Mesodermal cell (in vitro differentiated cells): ENCODE measurements around the gene KLHDC3.
"Not testable (repeated sequence)": the region's sequence is repeated elsewhere in the genome, so short reads cannot be mapped to it uniquely, and the experiment has no call there.

Experiments
- H3K27ac ChIP-seq: 2 replicates; pipeline ENCODE4 v1.7.0; 2013; ENCODE audit warnings: mild to moderate bottlenecking, low read depth, low read length, moderate library complexity; ENCODE audit not compliant: severe bottlenecking
- H3K36me3 ChIP-seq: 2 replicates; pipeline ENCODE4 v1.7.1; 2013; ENCODE audit warnings: mild to moderate bottlenecking, low read length, moderate library complexity; ENCODE audit not compliant: control insufficient read depth, insufficient read depth
- H3K4me1 ChIP-seq: one replicate; pipeline ENCODE4 v1.7.1; 2013; ENCODE audit warnings: mild to moderate bottlenecking, low read length; ENCODE audit not compliant: insufficient read depth, control insufficient read depth, poor library complexity, severe bottlenecking
- H3K4me3 ChIP-seq: 2 replicates; pipeline ENCODE4 v1.7.0; 2013; ENCODE audit warnings: low read length, control low read depth, mild to moderate bottlenecking; ENCODE audit not compliant: insufficient read depth, poor library complexity, severe bottlenecking; ENCODE audit errors: extremely low read depth
- H3K9me3 ChIP-seq: 2 replicates; pipeline ENCODE4 v1.7.1; 2013; ENCODE audit warnings: mild to moderate bottlenecking, low read length, moderate library complexity; ENCODE audit not compliant: control insufficient read depth
- WGBS, 2 experiments: methylation state at CpG; one replicate each; pipeline ENCODE4 v1.1.5; 2013; ENCODE audit warnings: missing lambda C conversion rate in 2 of 2; ENCODE audit not compliant: insufficient coverage in 2 of 2; 5-methylcytosine and 5-hydroxymethylcytosine counted together

KLHDC3 gene

DNA sequence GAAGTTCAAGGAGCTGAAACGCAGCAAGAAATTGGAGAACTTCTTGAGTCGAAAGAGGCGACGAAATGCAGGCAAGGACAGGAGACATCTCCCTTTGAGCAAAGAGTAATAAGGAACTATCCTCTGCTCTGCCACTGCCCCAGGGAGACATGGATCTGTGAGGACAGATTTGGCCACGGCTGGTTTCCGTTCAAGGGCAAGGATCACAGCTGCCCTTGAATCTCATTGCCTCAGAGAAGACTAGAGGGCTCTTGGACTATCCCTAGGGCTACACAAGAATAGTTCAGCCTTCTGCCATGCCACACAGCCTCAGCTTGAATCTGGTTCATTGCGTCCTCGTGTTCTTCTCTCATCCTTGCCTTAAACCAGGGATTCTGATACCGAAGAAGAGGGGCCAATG is 15.1 kb downstream of the KLHDC3 start:
- H3K36me3 ChIP-seq = peaks cover 90% of the 10 kb centered on the region
- H3K4me1 ChIP-seq = no peaks in the 10 kb centered on the region
- no peak overlapping the region for H3K27ac ChIP-seq
- H3K9me3 ChIP-seq = no peaks in the 10 kb centered on the region
- H3K4me3 ChIP-seq = no peak overlapping the region
- 94 to 96% methylated on average over 9 of the region's 9 CpGs for WGBS, 2 experiments

DNA sequence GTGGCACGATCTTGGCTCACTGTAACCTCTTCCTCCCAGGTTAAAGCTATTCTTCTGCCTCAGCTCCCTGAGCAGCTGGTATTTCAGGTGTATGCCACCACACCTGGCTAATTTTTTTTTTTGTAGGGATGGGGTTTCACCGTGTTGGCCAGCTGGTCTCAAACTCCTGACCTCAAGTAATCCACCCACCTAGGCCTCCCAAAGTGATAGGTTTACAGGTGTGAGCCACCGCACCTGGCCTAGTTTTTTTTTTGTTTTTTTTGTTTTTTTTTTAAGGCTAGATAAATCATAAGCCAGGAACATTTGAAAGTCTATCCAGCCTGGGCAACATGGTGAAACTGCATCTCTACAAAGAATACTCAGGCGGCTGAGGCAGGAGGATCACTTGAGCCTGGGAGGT is 18.3 kb downstream of the KLHDC3 start:
- Histone ChIP-seq H3K9me3 (no peaks in the 10 kb centered on the region), H3K4me3 (no peak overlapping the region), H3K36me3 (peaks cover 83% of the 10 kb centered on the region), H3K27ac (no peak overlapping the region), H3K4me1 (no peaks in the 10 kb centered on the region)
- 91 to 100% methylated on average over 2 of the region's 4 CpGs for WGBS, 2 experiments

DNA sequence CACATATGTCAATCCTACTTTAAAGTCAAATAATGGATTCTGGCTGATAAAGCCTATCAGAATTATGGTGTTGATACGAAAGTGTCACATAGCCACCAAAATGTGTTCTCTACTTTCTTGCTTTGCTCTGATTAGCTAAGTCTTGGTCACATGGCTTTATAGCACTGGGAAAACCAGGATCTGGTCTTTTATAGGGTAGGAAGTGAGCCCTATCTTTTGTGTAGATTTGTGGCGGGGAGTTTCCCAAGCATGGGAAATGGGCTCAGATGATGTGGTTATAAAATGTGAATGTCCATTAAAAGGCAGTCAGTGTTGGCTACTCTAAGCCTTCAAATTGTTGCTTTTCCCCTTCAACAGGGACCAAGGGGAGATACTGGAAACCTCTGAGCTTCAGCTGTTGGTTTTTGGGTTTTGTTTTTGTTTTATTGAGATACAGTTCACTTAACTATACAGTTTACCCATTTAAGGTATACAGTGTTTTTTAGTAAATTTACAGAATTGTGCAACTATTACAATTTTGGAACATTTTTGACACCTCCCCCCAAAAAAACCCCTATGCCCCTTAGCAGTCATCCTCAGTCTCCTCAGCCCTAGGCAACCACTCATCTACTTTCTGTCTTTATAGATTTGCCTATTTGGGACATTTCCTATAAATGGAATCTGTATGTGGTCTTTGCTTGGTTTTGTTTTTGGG is 19.6 kb downstream of the KLHDC3 start:
- Histone ChIP-seq H3K36me3 (peaks cover 84% of the 10 kb centered on the region), H3K27ac (no peak overlapping the region), H3K4me1 (no peaks in the 10 kb centered on the region), H3K4me3 (no peak overlapping the region), H3K9me3 (no peaks in the 10 kb centered on the region)
- 100% methylated on average over 1 of the region's 2 CpGs; no CpG with 5 or more reads in 1 of the 2 experiments for WGBS, 2 experiments

DNA sequence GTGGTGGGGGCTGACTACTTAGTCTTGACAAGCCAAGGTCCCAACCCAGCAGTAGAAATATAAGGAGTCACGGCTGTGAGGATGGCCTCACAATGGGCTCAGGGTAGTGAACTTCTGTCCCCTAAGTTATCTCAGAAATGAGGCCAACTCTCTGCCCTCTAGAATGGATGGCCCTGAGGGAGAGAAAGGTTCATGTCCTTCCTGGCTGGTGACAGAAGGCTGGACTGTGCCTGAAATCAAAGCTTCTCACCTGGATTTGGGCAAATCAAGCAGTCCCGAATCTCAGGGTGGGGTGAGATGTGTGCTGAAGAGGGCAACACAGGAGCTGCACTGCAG is 20.1 kb downstream of the KLHDC3 start:
- no peaks in the 10 kb centered on the region for H3K4me1 ChIP-seq
- WGBS, 2 experiments = 80 to 94% methylated on average over 2 of the region's 2 CpGs
- peaks cover 84% of the 10 kb centered on the region for H3K36me3 ChIP-seq
- no peak overlapping the region for H3K27ac ChIP-seq
- H3K4me3 ChIP-seq = no peak overlapping the region
- H3K9me3 ChIP-seq = no peaks in the 10 kb centered on the region

DNA sequence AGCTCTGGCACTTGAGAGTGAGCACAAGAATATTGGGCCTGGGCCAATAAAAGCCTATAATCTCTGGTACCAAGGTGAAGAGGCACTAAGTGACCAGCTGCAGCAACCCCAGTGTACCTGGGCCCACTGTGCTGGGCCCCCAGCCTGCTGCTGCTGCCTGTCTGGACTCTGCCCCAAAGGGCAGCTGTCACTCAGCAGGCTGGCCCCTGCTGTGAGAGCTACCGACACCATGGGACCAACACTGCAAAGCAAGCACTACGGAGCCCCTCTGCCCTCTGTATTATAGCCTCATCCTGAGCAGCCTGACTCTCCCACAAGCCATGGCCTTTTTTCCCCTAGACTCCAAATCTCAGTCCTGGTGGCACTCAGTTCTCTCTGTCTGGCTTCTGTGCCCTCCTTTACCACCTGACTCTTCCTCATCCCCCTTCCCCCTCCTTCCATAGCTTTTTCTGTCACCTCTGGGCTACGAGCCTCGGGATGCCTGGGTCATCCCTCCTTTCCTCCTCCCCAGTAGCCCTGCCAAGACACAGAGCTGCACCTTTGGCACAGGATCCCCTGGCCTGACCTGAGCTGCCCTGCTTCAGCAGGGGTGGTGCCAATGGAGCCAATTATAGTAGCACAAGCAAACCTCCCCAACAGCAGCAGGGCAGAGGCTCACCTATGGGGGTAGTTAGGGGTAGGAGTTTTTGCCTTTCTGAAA is 21.6 kb downstream of the KLHDC3 start:
- no peaks in the 10 kb centered on the region for H3K9me3 ChIP-seq
- no peak overlapping the region for H3K27ac ChIP-seq
- no peaks in the 10 kb centered on the region for H3K4me1 ChIP-seq
- no peak overlapping the region for H3K4me3 ChIP-seq
- peaks cover 83% of the 10 kb centered on the region for H3K36me3 ChIP-seq
- WGBS, 2 experiments = 84 to 89% methylated on average over 4 of the region's 4 CpGs

DNA sequence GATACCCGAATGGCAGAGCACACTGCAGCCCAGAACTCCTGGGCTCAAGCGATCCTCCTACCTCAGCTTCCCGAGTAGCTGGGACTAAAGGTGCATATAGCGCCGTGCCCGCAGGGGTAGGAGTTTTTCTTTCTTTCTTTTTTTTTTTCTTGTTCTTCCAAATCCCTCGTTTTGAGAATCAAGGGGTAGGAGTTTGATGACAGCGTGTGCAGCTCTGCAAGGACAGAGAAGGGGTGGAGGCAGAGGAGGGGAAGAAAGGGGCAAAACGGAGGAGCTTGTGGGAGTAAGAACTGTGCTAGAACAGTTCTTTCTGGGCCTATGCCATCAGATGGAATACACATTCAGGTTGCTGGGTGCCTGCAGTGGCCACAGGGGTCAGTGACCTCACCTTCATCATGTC is 22.7 kb downstream of the KLHDC3 start:
- Histone ChIP-seq H3K4me3 (no peak overlapping the region), H3K9me3 (no peaks in the 10 kb centered on the region), H3K4me1 (no peaks in the 10 kb centered on the region), H3K36me3 (peaks cover 85% of the 10 kb centered on the region), H3K27ac (no peak overlapping the region)
- 100% methylated on average over 3 to 4 of the region's 9 CpGs for WGBS, 2 experiments

DNA sequence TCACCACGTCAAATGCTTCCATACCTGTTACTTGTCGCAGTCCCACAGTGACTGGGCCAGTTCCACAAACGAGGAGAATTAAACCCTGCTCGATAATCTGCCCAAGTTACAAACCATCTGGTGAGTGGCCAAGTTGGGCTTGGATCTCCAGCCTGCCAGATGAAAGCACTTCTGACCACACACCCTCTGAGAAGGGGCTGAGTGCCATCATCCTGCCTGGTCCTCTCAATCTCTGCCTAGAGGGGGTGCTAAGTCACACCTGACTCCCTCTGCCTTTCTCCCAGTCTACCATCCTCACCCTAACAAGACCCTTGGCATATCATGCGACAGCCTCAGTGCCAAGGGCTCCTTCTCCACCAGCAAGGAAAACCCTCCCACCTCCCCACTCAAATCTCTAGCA is 23.1 kb downstream of the KLHDC3 start:
- 75 to 84% methylated on average over 4 to 5 of the region's 5 CpGs for WGBS, 2 experiments
- Histone ChIP-seq H3K4me3 (no peak overlapping the region), H3K27ac (no peak overlapping the region), H3K36me3 (peaks cover 87% of the 10 kb centered on the region), H3K9me3 (no peaks in the 10 kb centered on the region), H3K4me1 (no peaks in the 10 kb centered on the region)

DNA sequence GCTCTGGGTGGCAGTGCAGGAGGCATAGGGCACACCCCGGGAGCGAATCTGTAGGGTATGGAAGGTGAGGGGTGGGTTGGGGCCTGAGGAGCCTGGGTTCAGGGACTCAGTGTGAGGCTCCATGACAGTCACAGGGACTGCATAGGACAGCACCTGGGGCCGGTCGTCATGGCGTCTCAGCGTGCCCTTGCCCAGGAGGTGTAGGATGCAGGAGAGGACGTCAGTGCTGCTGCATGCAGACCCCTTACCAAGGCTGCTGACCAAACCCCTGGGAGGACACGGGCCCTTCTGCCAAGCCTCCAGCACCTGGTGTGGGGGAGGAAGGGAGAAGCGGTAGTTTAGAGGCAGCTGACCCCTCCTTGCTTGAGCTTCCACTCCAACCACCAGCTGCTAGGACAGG is 23.7 kb downstream of the KLHDC3 start:
- Histone ChIP-seq H3K4me1 (no peaks in the 10 kb centered on the region), H3K4me3 (no peak overlapping the region), H3K27ac (no peak overlapping the region), H3K9me3 (no peaks in the 10 kb centered on the region), H3K36me3 (peaks cover 87% of the 10 kb centered on the region)
- WGBS, 2 experiments = 91 to 96% methylated on average over 8 to 9 of the region's 9 CpGs

DNA sequence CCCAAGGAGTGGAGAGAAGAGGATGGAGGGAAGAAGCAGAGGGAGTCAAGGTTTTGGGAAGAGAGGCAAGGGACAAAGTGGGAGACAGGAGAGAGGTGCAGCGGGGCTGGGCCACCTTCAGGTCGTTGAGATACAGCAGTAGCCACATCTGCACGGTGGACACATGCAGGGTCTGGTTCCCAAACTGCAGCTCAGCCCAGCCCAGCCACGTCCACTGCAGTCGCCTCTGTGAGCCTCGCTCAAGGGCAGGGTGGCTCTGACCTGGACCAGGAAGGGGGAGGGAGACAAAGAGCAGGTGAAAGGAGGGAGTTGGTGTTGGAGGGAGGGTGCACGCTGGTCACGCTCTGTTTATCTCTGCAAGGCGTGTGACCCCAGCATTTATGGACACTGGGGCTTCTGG is 24.7 kb downstream of the KLHDC3 start:
- no peak overlapping the region for H3K27ac ChIP-seq
- H3K36me3 ChIP-seq = peaks cover 88% of the 10 kb centered on the region
- 95 to 97% methylated on average over 9 of the region's 9 CpGs for WGBS, 2 experiments
- H3K4me1 ChIP-seq = no peaks in the 10 kb centered on the region
- no peak overlapping the region for H3K4me3 ChIP-seq
- H3K9me3 ChIP-seq = no peaks in the 10 kb centered on the region

DNA sequence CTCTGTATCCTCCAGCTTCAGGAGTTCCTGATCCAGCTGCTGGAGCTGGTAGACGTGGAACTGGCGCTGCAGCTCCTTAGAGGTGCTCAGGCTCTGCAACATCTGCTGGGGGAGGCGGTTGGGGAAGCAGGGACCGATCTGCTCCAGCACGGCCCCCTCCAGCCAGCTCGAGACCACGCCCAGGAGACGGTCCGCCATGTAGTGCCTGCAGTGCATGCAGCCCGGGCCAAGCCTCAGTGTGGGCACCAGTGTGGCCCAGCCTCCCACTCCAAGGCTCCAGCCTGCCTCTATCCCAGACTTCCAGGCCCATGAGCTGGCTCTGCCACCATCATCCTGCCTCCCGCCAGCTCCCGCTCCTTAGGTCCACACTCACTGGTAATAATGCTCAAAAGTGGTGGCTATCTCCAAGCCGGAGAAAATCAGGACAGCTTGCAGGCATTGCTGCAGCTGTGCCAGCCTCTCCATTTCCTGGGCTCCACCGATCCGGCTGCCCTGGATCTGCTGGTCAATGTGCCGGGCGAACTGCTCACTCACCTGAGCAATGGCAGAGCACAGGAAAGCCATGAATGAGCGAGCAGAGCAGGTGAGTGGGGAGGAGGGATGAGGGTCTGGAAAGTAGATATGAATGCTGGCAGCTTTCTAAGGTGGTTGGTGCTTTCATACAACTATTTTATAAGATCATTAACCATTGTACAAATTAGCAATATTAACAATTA is 26.7 kb downstream of the KLHDC3 start:
- Histone ChIP-seq H3K4me3 (no peak overlapping the region), H3K9me3 (no peaks in the 10 kb centered on the region), H3K27ac (no peak overlapping the region), H3K4me1 (no peaks in the 10 kb centered on the region), H3K36me3 (peaks cover 88% of the 10 kb centered on the region)
- 91 to 95% methylated on average over 13 to 18 of the region's 18 CpGs for WGBS, 2 experiments

DNA sequence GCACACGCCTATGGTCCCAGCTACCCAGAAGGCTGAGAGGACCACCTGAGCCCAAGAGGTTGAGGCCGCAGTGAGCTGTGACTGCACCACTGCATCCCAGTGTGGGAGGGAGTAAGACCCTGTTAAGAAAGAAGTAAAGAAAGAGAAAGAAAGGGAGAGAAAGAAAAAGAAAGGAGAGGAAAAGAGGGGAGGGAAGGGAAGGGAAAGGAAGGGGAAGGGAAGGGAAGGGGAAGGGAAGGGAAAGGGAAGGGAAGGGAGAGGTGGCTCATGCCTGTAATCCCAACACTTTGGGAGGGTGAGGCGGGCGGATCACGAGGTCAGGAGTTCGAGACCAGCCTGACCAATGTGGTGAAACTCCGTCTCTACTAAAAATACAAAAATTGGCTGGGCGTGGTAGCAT is 27.4 kb downstream of the KLHDC3 start:
- H3K36me3 ChIP-seq = peaks cover 91% of the 10 kb centered on the region
- WGBS, 2 experiments = 94 to 97% methylated on average over 5 of the region's 8 CpGs

More for the DNA sequence above, 27.4 kb downstream of the KLHDC3 start:
- H3K9me3 ChIP-seq, H3K4me3 ChIP-seq, H3K27ac ChIP-seq, H3K4me1 ChIP-seq: not testable (repeated sequence)
